HepG2 (cell line): ENCODE measurements around the gene SESN1. TPM values are rescaled to one million over a fixed set of nuclear protein-coding genes. Genes with fewer than 3 reads are reported as not detected.

ENCODE experiments used
- ATAC-seq: fragments of 200-7000 bp; cut with Tn5 transposase; 3 replicates; pipeline ENCODE4 v1.9.1; 2020; ENCODE audit warnings: mild to moderate bottlenecking, moderate library complexity
- BruUV-seq: library from RNA; stranded (reverse); fragments of 400-500 nt; replicated peaks from 2 replicates; lab custom pipeline; 2021; lab: Mats Ljungman, UMichigan
- CTCF ChIA-PET: fragments of 300-600 bp; formaldehyde crosslinking; extraction: SDS; loops from one replicate; lab custom pipeline; 2021; ENCODE audit warnings: low total read pairs, inconsistent platforms, low intra/inter-chr PET ratio; lab: Yijun Ruan, JAX
- POLR2A ChIA-PET: fragments of 350-600 bp; sonication (Branson Sonifier 250); formaldehyde crosslinking; loops from one replicate; lab custom pipeline; 2020; ENCODE audit warnings: antibody characterized with exemption, inconsistent platforms; lab: Yijun Ruan, JAX
- DNase-seq: peaks from one replicate; pipeline ENCODE4 v3.0.0-alpha.2; 2015; ENCODE audit warnings: low spot score
- FAIRE-seq: peaks from 3 replicates; lab custom pipeline; 2011; peaks lifted over from hg19 to GRCh38; lab: Jason Lieb, UNC
- H2AFZ ChIP-seq: one replicate; pipeline ENCODE4 v1.6.1; 2011; ENCODE audit warnings: low read length, inconsistent platforms
- H3K27ac ChIP-seq: fragments of 300-600 bp; 3 replicates; pipeline ENCODE4 v1.8.0; 2011; ENCODE audit warnings: mixed run types, mild to moderate bottlenecking, mixed read lengths, low read length, inconsistent platforms; ENCODE audit not compliant: insufficient read depth; ENCODE audit errors: extremely low read length
- H3K27me3 ChIP-seq, 2 experiments: fragments of 200-600 bp in 1 of 2; 2 replicates in 1 of 2; 3 replicates in 1 of 2; pipeline versions ENCODE4 v1.6.0 to v1.8.0; 2011; ENCODE audit warnings: low read length in 2 of 2, mild to moderate bottlenecking in 2 of 2, moderate library complexity in 2 of 2, inconsistent platforms in 1 of 2; ENCODE audit not compliant: insufficient read depth in 2 of 2, control insufficient read depth in 1 of 2
- H3K36me3 ChIP-seq, 2 experiments: fragments of 200-600 bp in 1 of 2; replicated peaks in 1 of 2; 2 replicates in 1 of 2; 3 replicates in 1 of 2; pipeline versions ENCODE4 v1.5.1 to v1.8.0; 2011; ENCODE audit warnings: low read length in 2 of 2, inconsistent platforms in 1 of 2; ENCODE audit not compliant: insufficient read depth in 2 of 2, control insufficient read depth in 1 of 2
- H3K4me1 ChIP-seq: 2 replicates; pipeline ENCODE4 v1.5.1; 2012; ENCODE audit warnings: low read length, inconsistent platforms; ENCODE audit not compliant: insufficient read depth
- H3K4me2 ChIP-seq: 2 replicates; pipeline ENCODE4 v1.6.0; 2011; ENCODE audit warnings: low read depth, low read length, inconsistent platforms
- H3K4me3 ChIP-seq, 3 experiments: fragments of 200-600 bp in 1 of 3; sonication (generic), shearing (Covaris generic) in 1 of 3; replicated peaks in 1 of 3; 2 replicates each; pipeline ENCODE4 v1.5.1; 2011 to 2016; ENCODE audit warnings: low read length in 3 of 3, inconsistent platforms in 2 of 3, low read depth in 2 of 3, mild to moderate bottlenecking in 2 of 3, control low read depth in 1 of 3, mixed read lengths in 1 of 3; ENCODE audit not compliant: insufficient read depth in 1 of 3
- H3K79me2 ChIP-seq: one replicate; pipeline ENCODE4 v1.6.1; 2011; ENCODE audit warnings: low read length, inconsistent platforms; ENCODE audit not compliant: insufficient read depth
- H3K9ac ChIP-seq: 2 replicates; pipeline ENCODE4 v1.6.0; 2011; ENCODE audit warnings: mild to moderate bottlenecking, low read depth, low read length, inconsistent platforms; ENCODE audit not compliant: insufficient read depth
- H3K9me3 ChIP-seq: 2 replicates; pipeline ENCODE4 v1.5.1; 2012; ENCODE audit warnings: mild to moderate bottlenecking, low read length
- H4K20me1 ChIP-seq: 2 replicates; pipeline ENCODE4 v1.6.0; 2011; ENCODE audit warnings: inconsistent platforms, mild to moderate bottlenecking, low read length, moderate library complexity; ENCODE audit not compliant: insufficient read depth
- CBFB ChIP-seq: sonication (generic); formaldehyde crosslinking; IDR thresholded peaks from 2 replicates; pipeline ENCODE4 v1.4.0; 2020; ENCODE audit warnings: missing genetic modification reagents
- HNF4G ChIP-seq, 2 experiments: sonication (generic) in 1 of 2; formaldehyde crosslinking in 1 of 2; IDR thresholded peaks; 2 replicates each; pipeline versions ENCODE4 v1.4.0 to v1.6.1; 2011 to 2020; ENCODE audit warnings: borderline replicate concordance in 2 of 2, low read depth in 2 of 2, mild to moderate bottlenecking in 2 of 2, low read length in 1 of 2, missing genetic modification reagents in 1 of 2, moderate library complexity in 1 of 2
- HNRNPLL ChIP-seq: fragments of 200-400 bp; formaldehyde crosslinking; IDR thresholded peaks from 2 replicates; pipeline ENCODE4 v1.6.1; 2017; ENCODE audit warnings: mild to moderate bottlenecking, low read depth, low read length; ENCODE audit not compliant: poor library complexity, severe bottlenecking
- JUND ChIP-seq: sonication (generic); formaldehyde crosslinking; IDR thresholded peaks from 2 replicates; pipeline ENCODE4 v1.8.0; 2022; ENCODE audit warnings: mild to moderate bottlenecking, missing genetic modification reagents
- NCOA5 ChIP-seq: sonication (generic); formaldehyde crosslinking; IDR thresholded peaks from 2 replicates; pipeline ENCODE4 v1.4.0; 2020; ENCODE audit warnings: missing genetic modification reagents
- NFRKB ChIP-seq: fragments of 450-650 bp; IDR thresholded peaks from 2 replicates; pipeline ENCODE4 v1.6.1; 2017
- SMARCC2 ChIP-seq: fragments of 450-650 bp; IDR thresholded peaks from 2 replicates; pipeline ENCODE4 v1.6.1; 2017; ENCODE audit warnings: antibody characterized with exemption, mild to moderate bottlenecking
- ZBTB8A ChIP-seq: sonication (generic); formaldehyde crosslinking; IDR thresholded peaks from 2 replicates; pipeline ENCODE4 v1.4.0; 2020; ENCODE audit warnings: mild to moderate bottlenecking, low read depth, missing genetic modification reagents, borderline replicate concordance
- ZNF343 ChIP-seq: sonication (generic); formaldehyde crosslinking; IDR thresholded peaks from 2 replicates; pipeline ENCODE4 v1.4.0; 2020; ENCODE audit warnings: mild to moderate bottlenecking, missing genetic modification reagents
- ZNF547 ChIP-seq: sonication (generic); formaldehyde crosslinking; IDR thresholded peaks from 2 replicates; pipeline ENCODE4 v1.5.1; 2020; ENCODE audit warnings: mild to moderate bottlenecking, missing genetic modification reagents
- ZNF687 ChIP-seq: sonication (generic); formaldehyde crosslinking; IDR thresholded peaks from 2 replicates; pipeline ENCODE4 v1.5.1; 2020; ENCODE audit warnings: mild to moderate bottlenecking, missing genetic modification reagents, moderate library complexity
- ZNF75D ChIP-seq: sonication (generic); formaldehyde crosslinking; IDR thresholded peaks from 2 replicates; pipeline ENCODE4 v1.8.1; 2023; ENCODE audit warnings: missing genetic modification reagents, mild to moderate bottlenecking, borderline replicate concordance
- ZNF839 ChIP-seq: sonication (generic); formaldehyde crosslinking; IDR thresholded peaks from 2 replicates; pipeline ENCODE4 v1.4.0; 2020; ENCODE audit warnings: missing genetic modification reagents, mild to moderate bottlenecking, borderline replicate concordance
- WGBS: methylation state at CpG from one replicate; pipeline ENCODE4 v1.1.6; 2017; ENCODE audit warnings: low lambda C conversion rate; 5-methylcytosine and 5-hydroxymethylcytosine counted together
- in situ Hi-C: cut with HindIII; loops from 2 replicates; pipeline ENCODE4 v1.10.0; 2017; ENCODE audit warnings: low pct_unique_long_range_greater_than_20kb; ENCODE audit not compliant: extremely low pct_ligation_motif_present
- intact Hi-C: fragments of 100-400 bp; cut with micrococcal nuclease; formaldehyde crosslinking; loops from one replicate; pipeline ENCODE4 v1.10.0; 2022; ENCODE audit not compliant: unreplicated experiment
- polyA plus RNA-seq, 8 experiments: library from polyadenylated mRNA; depleted of rRNA in 3 of 8; stranded (reverse) in 7 of 8; unstranded in 1 of 8; fragments of >200 nt; fragmentation: Illumina TruSeq in 4 of 8; extraction: Trizol in 4 of 8; gene quantifications; 2 replicates each; pipeline versions ENCODE4 v1.2.1 to v1.2.3, GENCODE V29; 2011 to 2016; ENCODE audit warnings: low read depth in 4 of 8, missing spikeins in 1 of 8, mixed read lengths in 1 of 8; ENCODE audit not compliant: insufficient read depth in 1 of 8
- total RNA-seq, 5 experiments: library from RNA; depleted of rRNA; stranded (reverse); fragments of >200 nt; fragmentation: Illumina TruSeq; extraction: Trizol; gene quantifications; 2 replicates each; pipeline ENCODE4 v1.2.3, GENCODE V29; 2016; ENCODE audit warnings: low read depth in 1 of 5
- TF ChIP-seq, protein P1 (sequence below): sonication (generic); formaldehyde crosslinking; IDR thresholded peaks from 2 replicates; pipeline ENCODE4 v1.5.0; 2020; ENCODE audit warnings: missing genetic modification reagents, mild to moderate bottlenecking, borderline replicate concordance

SESN1 gene
- total and polyA plus RNA-seq, 2 of the 13 experiments (the other 11 are each of a cell fraction or from before 2014, with no cell fraction given) = 24.9 to 44.7 TPM

DNA sequence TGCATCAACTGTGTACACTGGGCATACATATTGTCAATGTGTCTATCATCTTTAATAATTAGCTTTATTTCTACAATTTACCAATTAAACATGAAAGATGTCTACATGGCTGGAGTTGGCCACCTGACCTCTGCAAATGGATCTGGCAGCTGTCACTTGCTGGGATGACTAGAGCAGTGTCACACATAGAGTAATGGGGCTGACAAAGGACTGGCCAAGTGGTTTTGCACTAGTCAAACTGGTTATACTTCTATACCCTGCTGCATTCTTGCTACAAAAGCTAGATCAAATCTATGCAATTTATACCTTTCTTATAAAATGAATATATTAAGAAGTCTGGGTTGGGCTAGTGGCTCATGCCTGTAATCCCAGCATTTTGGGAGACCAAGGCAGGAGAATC is 99.3 kb downstream of the SESN1 start:
- Histone ChIP-seq H3K4me3 (no peak overlapping the region), H2AFZ (no peak overlapping the region), H3K27me3 (no peaks in the 10 kb centered on the region), H3K4me2 (no peak overlapping the region), H3K27ac (no peak overlapping the region), H3K4me1 (peaks cover 15% of the 10 kb centered on the region), H4K20me1 (no peaks in the 10 kb centered on the region), H3K9me3 (no peaks in the 10 kb centered on the region), H3K79me2 (no peaks in the 10 kb centered on the region), H3K36me3 (peaks cover 14 to 46% of the 10 kb centered on the region in 2 experiments), H3K9ac (no peak overlapping the region)
- FAIRE-seq = no peak
- DNase-seq = no peak
- in situ Hi-C loops = no loop called here
- no peak for TF ChIP-seq ZNF687
- ATAC-seq = no peak
- ChIA-PET CTCF (no interaction called here), POLR2A (interaction anchor here (0.7 kb wide), 1 partner anchor 12 kb away, joined by 3 read pairs; no protein-coding TSS in a partner anchor)
- intact Hi-C loops = no loop called here
- no TSS peak for BruUV-seq

DNA sequence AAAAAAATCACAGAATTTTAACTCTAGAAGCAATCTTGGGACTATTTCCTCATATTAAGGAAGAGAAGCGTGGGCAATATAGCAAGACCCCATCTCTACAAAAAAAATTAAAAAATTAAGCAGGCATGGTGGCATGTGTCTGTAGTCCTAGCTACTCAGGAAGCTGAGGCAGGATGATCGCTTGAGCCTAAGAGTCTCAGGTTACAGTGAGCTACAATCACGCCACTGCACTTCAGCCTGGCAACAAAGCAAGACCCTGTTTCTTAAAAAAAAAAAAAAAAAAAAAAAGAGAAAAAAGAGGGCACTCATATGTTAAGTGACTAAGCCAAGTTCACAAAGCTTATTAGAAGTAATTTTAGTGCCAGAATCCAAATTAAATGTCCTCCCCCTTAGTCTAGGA is 100.8 kb downstream of the SESN1 start:
- 96% methylated on average over 3 of the region's 3 CpGs for WGBS
- Histone ChIP-seq H4K20me1 (no peaks in the 10 kb centered on the region), H3K4me1 (peaks cover 23% of the 10 kb centered on the region), H3K79me2 (no peaks in the 10 kb centered on the region), H2AFZ (no peak overlapping the region), H3K4me3 (no peak overlapping the region), H3K9me3 (no peaks in the 10 kb centered on the region), H3K4me2 (no peak overlapping the region), H3K36me3 (peaks cover 16 to 37% of the 10 kb centered on the region in 2 experiments), H3K9ac (no peak overlapping the region), H3K27me3 (no peaks in the 10 kb centered on the region), H3K27ac (no peak overlapping the region)
- ChIA-PET POLR2A (interaction anchor here (0.6 kb wide), 1 partner anchor 825 kb away, joined by 3 read pairs; no protein-coding TSS in a partner anchor), CTCF (no interaction called here)
- intact Hi-C loops = no loop called here
- no peak for ATAC-seq
- in situ Hi-C loops = no loop called here
- BruUV-seq = no TSS peak
- no peak for DNase-seq
- FAIRE-seq = no peak
- TF ChIP-seq JUND (no peak), HNF4G (IDR thresholded peaks at IDR 0.05; ENCODE audit: borderline replicate concordance, low read depth, low read length) (no peak), HNF4G (CRISPR knock-in tag; IDR thresholded peaks at IDR 0.05; ENCODE audit: borderline replicate concordance, low read depth) (no peak), NFRKB (no peak), CBFB (no peak), ZNF343 (CRISPR knock-in tag) (no peak), SMARCC2 (no peak), HNRNPLL (no peak), ZBTB8A (CRISPR knock-in tag) (no peak), ZNF75D (CRISPR knock-in tag) (no peak), NCOA5 (CRISPR knock-in tag) (no peak), ZNF547 (CRISPR knock-in tag) (no peak), ZNF839 (no peak)
- TF ChIP-seq, protein P1, sequence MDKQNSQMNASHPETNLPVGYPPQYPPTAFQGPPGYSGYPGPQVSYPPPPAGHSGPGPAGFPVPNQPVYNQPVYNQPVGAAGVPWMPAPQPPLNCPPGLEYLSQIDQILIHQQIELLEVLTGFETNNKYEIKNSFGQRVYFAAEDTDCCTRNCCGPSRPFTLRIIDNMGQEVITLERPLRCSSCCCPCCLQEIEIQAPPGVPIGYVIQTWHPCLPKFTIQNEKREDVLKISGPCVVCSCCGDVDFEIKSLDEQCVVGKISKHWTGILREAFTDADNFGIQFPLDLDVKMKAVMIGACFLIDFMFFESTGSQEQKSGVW = no peak
